Smooth muscle cell (in vitro differentiated cells): ENCODE results near the gene RORB. TPM values are rescaled to one million over a fixed set of nuclear protein-coding genes. Genes with fewer than 3 reads are reported as not detected.

Experiments used
- DNase-seq: peaks from one replicate; lab custom pipeline; 2025; ENCODE audit not compliant: unreplicated experiment; lab: John Stamatoyannopoulos, UW
- H2AFZ ChIP-seq: fragments of 200-600 bp; sonication (generic); 2 replicates; pipeline ENCODE4 v1.6.0; 2016; ENCODE audit warnings: antibody characterized with exemption, low read depth, mild to moderate bottlenecking
- H3F3A ChIP-seq: fragments of 200-600 bp; sonication (generic); 2 replicates; pipeline ENCODE4 v1.6.0; 2017; ENCODE audit warnings: antibody characterized with exemption, low read depth
- H3K27ac ChIP-seq: fragments of 200-600 bp; sonication (generic); 2 replicates; pipeline ENCODE4 v1.5.1; 2016; ENCODE audit warnings: low read depth, mild to moderate bottlenecking
- H3K27me3 ChIP-seq: fragments of 200-600 bp; sonication (generic); 2 replicates; pipeline ENCODE4 v1.6.1; 2016; ENCODE audit warnings: low read depth, mild to moderate bottlenecking
- H3K36me3 ChIP-seq: fragments of 200-600 bp; sonication (generic); 2 replicates; pipeline ENCODE4 v1.5.1; 2016; ENCODE audit warnings: low read depth
- H3K4me1 ChIP-seq: fragments of 200-600 bp; sonication (generic); 2 replicates; pipeline ENCODE4 v1.5.1; 2016; ENCODE audit warnings: low read depth
- H3K4me2 ChIP-seq: fragments of 200-600 bp; sonication (generic); 2 replicates; pipeline ENCODE4 v1.6.0; 2016; ENCODE audit warnings: mild to moderate bottlenecking
- H3K4me3 ChIP-seq: fragments of 200-600 bp; sonication (generic); 2 replicates; pipeline ENCODE4 v1.5.1; 2016; ENCODE audit warnings: mild to moderate bottlenecking
- H3K79me2 ChIP-seq: fragments of 200-600 bp; sonication (generic); 2 replicates; pipeline ENCODE4 v1.6.0; 2016; ENCODE audit warnings: low read depth, mild to moderate bottlenecking
- H3K9ac ChIP-seq: fragments of 200-600 bp; sonication (generic); 2 replicates; pipeline ENCODE4 v1.6.0; 2016; ENCODE audit warnings: low read depth
- H3K9me3 ChIP-seq: fragments of 200-600 bp; sonication (generic); replicated peaks from 2 replicates; pipeline ENCODE4 v1.5.1; 2016; ENCODE audit warnings: low read depth
- H4K20me1 ChIP-seq: fragments of 200-600 bp; sonication (generic); 2 replicates; pipeline ENCODE4 v1.6.0; 2016; ENCODE audit warnings: low read depth
- CTCF ChIP-seq: fragments of 200-600 bp; sonication (generic); IDR thresholded peaks from 2 replicates; pipeline ENCODE4 v1.5.1; 2017; ENCODE audit warnings: borderline replicate concordance, mild to moderate bottlenecking, antibody characterized with exemption; ENCODE audit not compliant: insufficient read depth, poor library complexity, severe bottlenecking
- WGBS: methylation state at CpG from one replicate; pipeline ENCODE4 v1.1.7; 2016; ENCODE audit warnings: low lambda C conversion rate; 5-methylcytosine and 5-hydroxymethylcytosine counted together
- polyA plus RNA-seq: library from polyadenylated mRNA; unstranded; fragments of >200 nt; fragmentation: Nextera tagmentation; extraction: Ambion mirVana; gene quantifications from 2 replicates; pipeline ENCODE4 v1.2.1, GENCODE V29; 2016
- total RNA-seq: library from RNA; depleted of rRNA; stranded (reverse); fragments of >200 nt; gene quantifications from 2 replicates; pipeline ENCODE4 v1.2.3, GENCODE V29; 2014

RORB gene
- total and polyA plus RNA-seq, 2 experiments from 2014 or later: 0.95 to 2.5 TPM

- no peaks in the 10 kb centered on the region for H3K9me3 ChIP-seq
- H3K27me3 ChIP-seq: peaks cover 86% of the 10 kb centered on the region
- peak overlapping the region; percentile 97 for H3K4me2 ChIP-seq
- no peaks in the 10 kb centered on the region for H3K36me3 ChIP-seq
- H2AFZ ChIP-seq: peak overlapping the region; percentile 99
- DNase-seq: no peak
- H3K4me1 ChIP-seq: peaks cover 13% of the 10 kb centered on the region
- H3K79me2 ChIP-seq: no peaks in the 10 kb centered on the region
- 1% methylated on average over 74 of the region's 77 CpGs for WGBS
- no peaks in the 10 kb centered on the region for H3F3A ChIP-seq
- no peaks in the 10 kb centered on the region for H4K20me1 ChIP-seq
- no peak overlapping the region for H3K27ac ChIP-seq
- no peak for TF ChIP-seq CTCF
- no peak overlapping the region for H3K9ac ChIP-seq
- H3K4me3 ChIP-seq: peak overlapping the region; percentile 65
Observed at GRCh38 chr9:74497748-74498620, 849 bp downstream of the RORB start.

DNA sequence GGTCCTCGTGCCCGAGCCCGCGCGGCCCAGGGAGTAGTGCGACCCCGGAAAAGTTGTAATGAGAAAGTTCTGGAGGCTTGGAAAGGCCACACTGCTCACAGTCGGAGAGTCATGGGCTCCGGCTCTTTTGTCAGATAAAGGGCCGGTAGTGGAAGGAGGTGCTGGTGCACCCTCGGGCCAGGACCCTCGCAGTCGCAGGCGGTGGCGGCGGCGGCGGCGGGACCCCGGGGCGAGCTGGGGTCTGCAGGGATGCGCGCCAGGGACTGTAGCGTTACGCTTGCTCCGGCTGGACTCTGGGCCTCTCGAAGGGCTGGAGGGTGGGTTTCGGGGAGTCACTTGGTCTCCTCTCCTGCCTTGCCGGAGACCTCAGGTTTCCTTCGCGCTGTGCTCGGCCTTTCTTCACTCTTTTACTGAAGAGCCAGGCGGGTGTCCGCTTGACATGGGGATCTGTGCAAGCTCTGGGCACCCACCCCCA is 1.5 kb downstream of the RORB start:
- no peaks in the 10 kb centered on the region for H3K9me3 ChIP-seq
- WGBS: under 1% methylated on average over 34 of the region's 34 CpGs
- peaks cover 13% of the 10 kb centered on the region for H3K4me1 ChIP-seq
- no peak overlapping the region for H3K9ac ChIP-seq
- H3K27ac ChIP-seq: no peak overlapping the region
- no peak for TF ChIP-seq CTCF
- peak overlapping the region; percentile 65 for H3K4me3 ChIP-seq
- no peaks in the 10 kb centered on the region for H3K79me2 ChIP-seq
- H3K27me3 ChIP-seq: peaks cover 88% of the 10 kb centered on the region
- no peaks in the 10 kb centered on the region for H3F3A ChIP-seq
- no peak for DNase-seq
- H4K20me1 ChIP-seq: no peaks in the 10 kb centered on the region
- peak overlapping the region; percentile 97 for H3K4me2 ChIP-seq
- H3K36me3 ChIP-seq: no peaks in the 10 kb centered on the region
- peak overlapping the region; percentile 99 for H2AFZ ChIP-seq

- Histone ChIP-seq H3K4me1 (peaks cover 13% of the 10 kb centered on the region), H3K9me3 (no peaks in the 10 kb centered on the region), H3K36me3 (no peaks in the 10 kb centered on the region), H3K27me3 (peaks cover 87% of the 10 kb centered on the region), H3K4me2 (peak overlapping the region; percentile 97), H3K27ac (no peak overlapping the region), H3K4me3 (peak overlapping the region; percentile 65), H2AFZ (no peak overlapping the region), H3K79me2 (no peaks in the 10 kb centered on the region), H3F3A (no peaks in the 10 kb centered on the region), H3K9ac (no peak overlapping the region), H4K20me1 (no peaks in the 10 kb centered on the region)
- under 1% methylated on average over 19 of the region's 19 CpGs for WGBS
- TF ChIP-seq CTCF: no peak
- DNase-seq: no peak
Observed at GRCh38 chr9:74499111-74499601, 2.0 kb downstream of the RORB start.
